Placental epithelial cell (primary cell): ENCODE data around the gene NMNAT1. TPM values are rescaled to one million over a fixed set of nuclear protein-coding genes. Genes with fewer than 3 reads are reported as not detected.

Source experiments
- small RNA-seq: library from RNA; depleted of rRNA; stranded (forward); fragments of <200 nt; gene quantifications from one replicate; pipeline ENCODE3, GENCODE V24; 2012
- total RNA-seq: library from RNA; depleted of rRNA; stranded (reverse); fragments of >200 nt; gene quantifications from 2 replicates; pipeline ENCODE4 v1.2.3, GENCODE V29; 2012

Gene NMNAT1
- total RNA-seq = 10.4 and 11.0 TPM in 2 replicates

GRCh38 chr1:9942939-9943788, at the start of gene NMNAT1, which contains the start of gene LZIC:
Gene NMNAT1 (plus strand): TSS chr1:9943475. CDS start chr1:9972074, 28,599 bp downstream.
Gene LZIC (minus strand): TSS chr1:9943391. CDS start chr1:9936619, 6,772 bp downstream.

GRCh38 chr1:9910076-9910422, 33.2 kb upstream of the NMNAT1 start, which contains the start of gene CTNNBIP1:
Gene CTNNBIP1 (minus strand): TSS chr1:9910269. CDS start chr1:9872064, 38,205 bp downstream.

DNA sequence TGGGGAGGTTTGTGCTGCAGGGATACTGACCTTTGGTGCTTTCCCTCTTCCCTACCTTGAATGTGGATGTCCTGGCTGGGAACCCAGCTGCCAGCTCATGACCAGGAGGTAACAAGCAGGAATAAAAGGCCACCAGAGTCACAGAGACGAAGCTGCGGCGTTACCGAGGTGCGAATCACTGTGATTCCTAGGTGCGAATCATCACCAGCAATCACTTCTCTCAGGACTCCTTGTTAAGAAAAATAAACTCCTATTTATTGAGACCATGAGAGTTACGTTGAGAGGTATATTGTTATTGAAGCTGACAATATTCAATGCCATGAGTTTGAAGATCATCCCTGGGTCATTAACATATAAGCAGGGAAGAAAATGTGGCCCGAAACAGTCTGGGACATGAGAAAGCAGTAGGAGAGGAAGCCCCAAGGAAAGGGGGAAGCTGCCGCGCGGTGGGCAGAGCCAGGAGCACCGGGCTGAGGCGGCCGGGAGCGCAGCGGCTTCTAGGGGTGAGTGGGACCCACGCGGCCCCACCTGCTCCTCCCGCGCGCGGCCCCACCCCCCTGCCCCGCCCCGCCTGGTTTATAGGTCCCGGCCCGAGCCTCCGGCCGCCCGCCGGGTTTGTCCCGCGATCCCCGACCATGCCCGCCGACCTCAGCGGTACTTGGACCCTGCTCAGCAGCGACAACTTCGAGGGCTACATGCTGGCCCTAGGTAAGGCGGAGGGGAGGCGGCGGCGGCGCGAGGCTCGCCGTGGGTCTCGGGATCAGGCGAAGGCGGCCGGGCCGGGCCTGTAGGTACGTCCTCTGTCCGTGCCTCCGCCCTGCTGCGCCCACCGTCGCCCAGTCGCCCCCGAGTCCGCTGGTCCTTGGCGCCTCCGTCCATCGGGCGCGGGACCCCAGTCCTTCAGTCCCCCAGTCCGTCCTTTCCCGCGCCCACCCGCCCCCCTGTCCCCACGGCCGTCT, 53.6 kb downstream of the NMNAT1 start, which contains the start of gene RBP7:
TSS of gene RBP7 (plus strand) at position 605 of the 959 bp plus-strand sequence. CDS start at position 636, 31 bp downstream.

DNA sequence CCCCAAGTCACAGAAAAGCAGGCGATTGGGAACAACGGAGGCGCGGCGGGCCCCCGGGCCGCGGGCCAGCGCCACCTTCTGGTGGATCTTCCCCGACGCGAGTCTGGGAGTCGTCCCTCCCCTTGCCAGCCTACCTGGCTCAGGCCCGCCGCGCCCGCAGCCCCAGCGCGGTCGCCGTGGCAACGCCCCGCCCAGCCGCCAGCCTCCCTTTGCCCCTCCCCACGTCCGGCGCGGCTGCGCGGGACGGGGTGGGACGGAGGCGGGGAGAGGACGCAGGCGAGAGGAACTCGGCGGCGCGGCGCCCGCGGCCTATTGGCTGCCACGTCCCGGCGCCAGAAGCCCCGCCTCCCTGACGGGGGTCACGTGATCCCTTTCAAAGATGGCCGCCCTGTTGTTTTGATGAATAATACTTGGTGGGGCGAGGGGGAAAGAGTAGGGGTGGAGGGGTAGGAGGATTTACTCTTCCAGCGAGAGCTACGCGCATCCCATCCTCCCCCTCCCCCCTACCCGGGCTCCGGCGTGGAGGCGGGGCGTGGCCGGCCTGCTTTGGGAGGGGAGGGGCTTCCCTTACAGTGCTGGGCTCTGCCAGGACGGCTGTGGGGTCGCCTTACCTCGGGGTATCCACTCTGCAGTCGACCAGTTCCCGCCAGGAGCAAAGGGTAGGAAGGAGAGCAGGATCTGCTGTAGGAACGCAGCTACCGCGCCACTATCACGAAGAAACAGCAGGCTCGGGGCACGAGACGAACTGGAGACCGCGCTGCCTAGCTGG, 89.5 kb downstream of the NMNAT1 start, which contains the start of gene UBE4B:
TSS of gene UBE4B (plus strand) at position 369 of the 769 bp plus-strand sequence. CDS start 713 bp downstream, outside the sequence.

Small RNA genes within 50 kb of the gene (small RNA-seq; reads per million reads assigned to genes)
- gene MIR5697 = 0.26 reads per million

Other genes with a start within 250 kb of the NMNAT1 start
- 85.2 and 99.4 TPM in 2 replicates for gene CLSTN1, start 119.5 kb upstream of the NMNAT1 start, total RNA-seq
- 38.5 and 67.1 TPM in 2 replicates for gene CTNNBIP1, start 33.2 kb upstream of the NMNAT1 start, total RNA-seq
- gene LZIC, start 84 bp upstream of the NMNAT1 start, total RNA-seq = 18.1 and 27.2 TPM in 2 replicates
- gene RBP7, start 53.8 kb downstream of the NMNAT1 start, total RNA-seq = 4.6 and 5.5 TPM in 2 replicates
- 80.1 and 95.8 TPM in 2 replicates for gene UBE4B, start 89.5 kb downstream of the NMNAT1 start, total RNA-seq